HL-60/S4 treated with retinoic acid at 250 ng/mL for 4 days and 3 days (cell line): Measurements from ENCODE around the gene CD19.
"Not testable (repeated sequence)": the region's sequence is repeated elsewhere in the genome, so short reads cannot be mapped to it uniquely, and the experiment has no call there.

Experiments
- in situ Hi-C: fragments of 300-500 bp; cut with MboI; formaldehyde crosslinking; loops from 2 replicates; pipeline ENCODE4 v1.7.0; 2022; ENCODE audit warnings: low sequenced_read_pairs

The CD19 gene

GRCh38 chr16:28931801-28932225 is at the start of gene CD19:
Gene CD19, plus strand, starts transcription at chr16:28931971. Its CDS starts 30 bp downstream, at chr16:28932001.
- in situ Hi-C loops, result no loop called here

GRCh38 chr16:28882551-28883160 is 49.1 kb upstream of the CD19 start:
- in situ Hi-C loops, result loop anchor here (10.0 kb wide), 1 partner anchor 68 kb away; no protein-coding TSS in a partner anchor

DNA sequence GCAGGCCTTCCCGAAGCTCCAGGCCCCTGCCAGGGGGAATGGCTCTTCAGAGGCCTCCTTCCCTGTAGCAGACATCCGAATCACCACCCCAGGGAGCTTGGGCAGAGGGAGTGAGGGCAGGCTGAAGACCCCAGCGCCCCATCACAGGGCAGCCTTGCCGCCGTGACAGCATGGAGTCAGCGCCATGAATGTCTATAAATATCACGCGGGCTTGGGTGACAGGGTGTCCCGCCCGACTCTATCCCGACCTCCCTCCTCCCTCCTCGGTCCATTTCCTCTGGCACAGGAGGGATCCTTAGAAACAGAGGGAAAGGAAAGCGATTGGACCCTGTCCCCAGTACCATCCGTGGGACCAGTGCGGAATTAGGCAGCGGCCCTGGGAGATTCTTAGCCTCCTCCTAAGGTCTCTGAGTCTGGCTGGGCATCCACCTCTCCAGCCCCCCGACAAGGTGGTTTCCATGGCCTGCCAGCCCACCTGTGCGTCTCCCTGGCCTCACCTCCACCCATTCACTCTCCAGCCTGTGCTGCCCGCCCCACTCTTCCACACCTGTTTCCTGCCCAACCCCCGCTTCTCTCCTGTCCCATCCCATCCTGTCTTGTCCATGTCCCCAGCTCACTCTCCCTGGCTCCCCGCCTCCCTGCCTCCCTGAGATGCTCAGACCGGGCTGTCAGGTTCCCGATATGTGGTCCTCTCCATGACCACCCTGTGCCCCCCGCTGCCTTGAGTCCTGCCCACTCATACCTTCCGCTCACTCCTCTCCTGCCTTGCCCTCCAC is 48.4 kb upstream of the CD19 start:
- in situ Hi-C loops, result loop anchor here (10.0 kb wide), 1 partner anchor 69 kb away; no protein-coding TSS in a partner anchor

- in situ Hi-C loops, result loop anchor here (10.0 kb wide), 1 partner anchor 69 kb away; no protein-coding TSS in a partner anchor
Observed at GRCh38 chr16:28884045-28884444, 47.7 kb upstream of the CD19 start.

GRCh38 chr16:28886945-28887344 is 44.8 kb upstream of the CD19 start:
- in situ Hi-C loops, result loop anchor here (10.0 kb wide), 1 partner anchor 72 kb away; no protein-coding TSS in a partner anchor

DNA sequence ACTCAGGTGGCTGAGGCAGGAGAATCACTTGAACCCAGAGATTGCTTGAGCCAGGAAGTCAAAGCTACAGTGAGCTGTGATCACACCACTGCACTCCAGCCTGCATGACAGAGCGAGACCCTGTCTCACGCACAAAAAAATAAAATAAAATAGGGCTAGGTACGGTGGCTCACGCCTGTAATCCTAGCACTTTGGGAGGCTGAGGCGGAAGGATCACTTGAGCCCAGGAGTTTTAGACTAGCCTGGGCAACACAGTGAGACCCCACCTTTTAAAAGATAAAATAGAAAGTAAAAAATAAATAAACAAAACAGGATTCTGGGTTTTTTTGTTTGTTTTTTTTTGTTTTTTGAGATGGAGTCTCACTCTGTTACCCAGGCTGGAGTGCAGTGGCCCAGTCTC is 41.4 kb upstream of the CD19 start:
- in situ Hi-C loops, result not testable (repeated sequence)

DNA sequence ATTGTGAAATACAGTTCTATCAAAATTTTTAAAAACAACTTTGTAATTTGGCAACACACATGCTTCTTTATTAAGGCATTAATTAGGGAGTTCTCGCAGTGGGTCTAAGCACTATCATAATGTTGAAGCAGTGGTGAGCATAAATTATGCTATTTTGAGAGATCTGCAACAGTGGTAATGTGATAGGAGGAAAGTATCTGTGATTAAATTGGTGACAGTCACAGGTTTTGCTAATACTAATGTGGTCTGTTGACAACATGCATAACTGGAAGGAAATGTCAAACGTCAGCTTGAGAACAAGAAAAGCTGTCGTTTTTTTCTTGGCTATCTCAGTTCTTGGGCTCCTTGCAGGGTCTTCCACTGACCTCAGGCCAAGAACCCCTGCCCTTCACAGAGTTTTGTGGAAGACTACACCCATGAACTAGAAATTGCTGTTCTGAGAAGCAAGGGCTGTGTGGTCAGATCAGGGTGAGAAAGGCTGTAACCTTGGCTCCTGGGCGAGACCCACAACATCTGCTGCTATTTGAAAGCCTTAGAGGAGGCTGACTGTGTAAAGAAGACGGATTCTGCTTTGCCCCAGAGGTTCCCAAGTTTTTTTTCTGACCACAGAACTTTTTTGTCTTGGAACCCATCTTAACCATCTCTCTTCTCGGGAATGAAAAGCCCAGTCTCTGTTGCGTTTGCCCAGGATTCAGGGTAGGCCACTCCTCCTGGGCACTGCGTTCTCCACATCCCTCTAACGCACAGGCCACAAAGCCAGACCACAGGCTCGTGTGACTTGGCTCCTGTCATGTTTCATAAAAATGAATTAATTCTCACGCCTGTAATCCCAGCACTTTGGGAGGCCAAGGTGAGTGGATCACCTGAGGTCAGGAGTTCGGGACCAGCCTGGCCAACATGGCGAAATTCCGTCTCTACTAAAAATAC is 39.5 kb upstream of the CD19 start:
- in situ Hi-C loops, result no loop called here

DNA sequence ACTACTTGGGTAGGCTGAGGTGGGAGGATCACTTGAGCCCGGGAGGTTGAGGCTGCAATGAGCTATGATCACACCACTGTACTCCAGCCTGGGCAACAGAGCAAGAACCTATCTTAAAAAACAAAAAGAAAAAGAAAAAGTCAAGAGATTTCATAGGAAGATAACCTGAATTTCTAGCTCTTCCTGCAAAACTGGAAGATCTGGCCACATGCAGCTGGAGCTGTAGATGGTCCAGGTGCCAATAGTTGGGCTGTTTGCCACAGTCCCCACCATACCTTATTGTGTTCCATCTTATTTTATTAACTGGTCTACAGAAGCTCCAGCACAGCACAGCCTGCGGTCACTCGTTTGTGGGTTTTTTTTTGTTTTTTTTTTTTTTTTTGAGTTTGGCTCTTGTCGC is 38.5 kb upstream of the CD19 start:
- in situ Hi-C loops, result no loop called here

- in situ Hi-C loops, result no loop called here
Observed at GRCh38 chr16:28895609-28896008, 36.2 kb upstream of the CD19 start.

GRCh38 chr16:28897826-28898225 is 33.9 kb upstream of the CD19 start:
- in situ Hi-C loops, result no loop called here

DNA sequence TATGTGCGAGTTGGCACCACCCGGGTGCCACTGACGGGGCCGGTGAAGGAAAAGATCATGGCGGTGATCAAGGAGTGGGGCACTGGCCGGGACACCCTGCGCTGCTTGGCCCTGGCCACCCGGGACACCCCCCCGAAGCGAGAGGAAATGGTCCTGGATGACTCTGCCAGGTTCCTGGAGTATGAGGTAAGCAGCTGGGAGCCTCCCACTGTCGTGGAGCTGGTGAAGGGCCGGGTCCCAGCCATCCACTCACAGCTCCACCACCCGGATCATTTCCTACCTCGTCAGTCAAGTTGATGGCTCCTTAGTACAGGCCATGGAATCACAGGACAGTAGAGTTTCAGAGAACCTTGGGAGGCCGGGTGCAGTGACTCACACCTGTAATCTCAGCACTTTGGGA is 33.5 kb upstream of the CD19 start:
- in situ Hi-C loops, result no loop called here

DNA sequence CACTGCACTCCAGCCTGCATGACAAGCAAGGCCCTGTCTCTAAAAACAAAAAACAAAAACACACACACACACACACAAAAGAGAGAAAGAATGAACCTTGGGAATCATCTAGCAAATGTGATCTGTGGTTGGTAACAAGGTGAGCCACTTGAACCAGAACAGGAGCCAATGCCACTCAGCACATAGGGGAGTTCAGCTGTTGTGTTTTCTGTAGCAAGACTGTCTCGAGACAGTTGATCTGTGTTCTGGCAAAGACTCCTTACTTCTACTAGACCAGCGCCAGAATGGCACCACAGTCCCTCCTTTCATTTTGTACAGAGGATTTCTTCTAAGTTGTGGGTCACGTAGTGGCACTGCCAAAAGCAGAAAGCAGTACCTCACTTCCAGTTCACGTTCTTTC is 32.8 kb upstream of the CD19 start:
- in situ Hi-C loops, result no loop called here

- in situ Hi-C loops, result no loop called here
Observed at GRCh38 chr16:28899882-28900590, 31.7 kb upstream of the CD19 start.

DNA sequence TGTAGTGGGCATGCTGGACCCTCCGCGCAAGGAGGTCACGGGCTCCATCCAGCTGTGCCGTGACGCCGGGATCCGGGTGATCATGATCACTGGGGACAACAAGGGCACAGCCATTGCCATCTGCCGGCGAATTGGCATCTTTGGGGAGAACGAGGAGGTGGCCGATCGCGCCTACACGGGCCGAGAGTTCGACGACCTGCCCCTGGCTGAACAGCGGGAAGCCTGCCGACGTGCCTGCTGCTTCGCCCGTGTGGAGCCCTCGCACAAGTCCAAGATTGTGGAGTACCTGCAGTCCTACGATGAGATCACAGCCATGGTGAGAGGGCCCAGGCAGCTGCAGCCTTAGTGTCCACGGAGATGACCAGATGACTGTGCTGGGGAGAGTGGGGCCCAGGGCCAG is 31.2 kb upstream of the CD19 start:
- in situ Hi-C loops, result no loop called here

GRCh38 chr16:28901862-28902261 is 29.9 kb upstream of the CD19 start:
- in situ Hi-C loops, result no loop called here

DNA sequence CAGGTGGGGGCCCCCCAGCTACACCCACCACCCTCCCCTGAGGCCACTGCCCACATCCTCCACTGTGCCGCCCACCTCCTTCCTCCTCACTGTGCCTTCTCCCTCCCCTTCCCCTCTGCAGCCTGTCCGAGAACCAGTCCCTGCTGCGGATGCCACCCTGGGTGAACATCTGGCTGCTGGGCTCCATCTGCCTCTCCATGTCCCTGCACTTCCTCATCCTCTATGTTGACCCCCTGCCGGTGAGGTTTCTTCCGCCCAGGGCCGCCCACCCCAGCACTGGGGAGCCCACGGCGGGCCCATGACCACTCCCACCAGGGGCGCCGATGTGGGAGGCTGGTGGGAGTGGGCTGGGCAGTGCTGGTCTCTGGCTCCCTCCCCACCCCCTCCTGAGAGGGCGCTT is 28.9 kb upstream of the CD19 start:
- in situ Hi-C loops, result no loop called here

- in situ Hi-C loops, result no loop called here
Observed at GRCh38 chr16:28903344-28904042, 28.3 kb upstream of the CD19 start.

- in situ Hi-C loops, result no loop called here
Observed at GRCh38 chr16:28904363-28904762, 27.4 kb upstream of the CD19 start.

DNA sequence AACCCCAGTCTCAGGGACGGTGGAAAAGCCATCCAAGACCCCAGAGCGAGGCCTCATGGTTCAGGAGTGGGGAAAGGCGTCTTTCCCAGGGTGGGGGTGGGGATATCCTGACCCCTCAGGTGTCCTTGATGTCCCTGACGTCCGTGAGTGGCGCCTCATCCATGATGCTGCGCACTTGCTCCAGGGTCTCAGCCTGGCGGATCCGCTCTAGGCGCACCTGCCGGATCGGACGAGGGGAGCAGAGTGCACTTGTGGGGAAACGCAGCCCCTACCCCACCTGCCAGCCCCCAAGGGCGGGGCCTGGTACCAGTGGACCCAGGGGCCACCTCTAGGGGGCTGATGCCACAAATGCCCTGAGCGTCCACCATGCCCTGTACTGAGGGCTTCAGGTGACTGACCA is 26.9 kb upstream of the CD19 start:
- in situ Hi-C loops, result no loop called here

DNA sequence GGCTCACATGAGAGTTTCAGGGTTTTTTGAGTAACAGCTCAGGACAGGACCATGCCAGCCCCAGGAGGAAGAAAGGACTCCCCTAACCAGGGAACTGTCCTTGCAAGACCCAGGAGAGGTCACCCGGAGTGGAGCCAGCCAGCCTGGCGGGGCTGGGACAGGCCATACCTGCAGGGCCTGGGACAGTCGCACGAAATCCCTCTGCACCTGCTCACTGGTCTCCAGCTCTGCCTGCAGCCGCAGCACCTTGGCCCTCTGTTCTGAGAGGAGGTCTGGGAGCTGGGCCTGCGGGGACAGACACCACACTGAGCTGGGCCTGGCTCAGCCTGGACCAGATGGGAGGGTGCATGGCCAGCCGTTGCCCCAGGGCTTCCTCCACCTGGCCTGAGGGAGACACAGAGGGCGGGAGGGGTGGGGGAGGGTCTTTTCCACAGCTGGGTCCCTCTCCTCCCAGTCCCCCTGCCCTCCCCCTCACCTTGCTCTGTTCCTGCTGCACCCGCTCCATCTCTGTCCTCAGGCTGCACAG is 26.5 kb upstream of the CD19 start:
- in situ Hi-C loops, result no loop called here
